ENCODE measurements around the gene ZNF746. TPM values are rescaled to one million over a fixed set of nuclear protein-coding genes. Genes with fewer than 3 reads are reported as not detected.

Gene ZNF746
- total RNA-seq, 2 donors from 2014 or later = 14.8 to 36.9 TPM

DNA sequence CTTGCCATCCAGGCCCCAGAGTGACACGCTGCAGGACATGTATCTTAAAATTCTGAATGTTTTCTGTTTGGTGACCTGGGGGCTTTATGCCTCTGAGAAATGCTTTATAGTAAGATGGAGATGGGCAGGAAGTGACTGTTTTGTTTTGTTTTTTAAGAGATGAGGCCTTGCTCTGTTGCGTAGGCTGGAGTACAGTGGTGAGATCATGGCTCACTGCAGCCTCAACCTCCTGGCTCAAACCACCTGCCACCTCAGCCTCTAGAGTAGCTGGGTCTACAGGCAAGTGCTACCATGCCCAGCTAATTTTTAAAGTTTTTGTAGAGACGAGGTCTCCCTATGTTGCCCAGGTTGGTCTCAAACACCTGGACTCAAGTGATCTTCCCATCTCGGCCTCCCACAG, 57.4 kb downstream of the ZNF746 start:
- no peak for DNase-seq
- intact Hi-C loops (cut with DNase I) = no loop called here
- TF ChIP-seq CTCF (IDR thresholded peaks at IDR 0.05) (no peak), POLR2A (IDR thresholded peaks at IDR 0.05) (no peak)
- H3K36me3 ChIP-seq (replicated peaks in 1 of 2; ENCODE audit: insufficient read depth in 1 of 2, low read depth in 2 of 2) = peaks cover 0 to 6% of the 10 kb centered on the region in 2 donors
- no peak for ATAC-seq
- no peaks in the 10 kb centered on the region for H3K9me3 ChIP-seq
- H3K4me3 ChIP-seq = no peak overlapping the region
- WGBS, 2 donors = 75 to 89% methylated on average over 4 of the region's 4 CpGs
- H3K4me1 ChIP-seq = no peaks in the 10 kb centered on the region
- H3K27ac ChIP-seq = no peak overlapping the region
- no peaks in the 10 kb centered on the region for H3K27me3 ChIP-seq

DNA sequence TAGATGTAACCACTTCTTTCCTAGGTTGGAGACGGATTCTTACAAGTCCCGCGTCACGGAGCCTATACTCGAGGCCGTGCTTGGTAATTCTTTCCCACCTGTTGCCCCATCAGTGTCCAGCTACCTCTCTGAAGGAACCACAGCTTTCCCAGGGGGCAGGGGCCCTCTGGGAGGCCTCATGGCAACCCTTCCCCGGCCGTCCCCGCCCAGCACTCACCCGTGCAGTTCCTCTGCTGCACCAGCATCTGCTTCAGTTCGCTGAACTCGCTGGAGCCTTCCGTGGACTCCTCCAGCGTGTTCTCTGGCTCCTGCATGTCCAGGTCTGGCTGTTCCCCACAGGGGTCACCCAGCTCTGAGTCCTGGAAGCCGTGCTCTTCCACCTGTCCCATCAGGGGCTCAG, 61.3 kb downstream of the ZNF746 start:
- 95 to 98% methylated on average over 14 to 15 of the region's 15 CpGs for WGBS, 2 donors
- TF ChIP-seq POLR2A (IDR thresholded peaks at IDR 0.05) (no peak), CTCF (IDR thresholded peaks at IDR 0.05) (no peak)
- no peak for ATAC-seq

GRCh38 chr7:149433124-149433523, 64.5 kb downstream of the ZNF746 start:
- Histone ChIP-seq H3K27ac (no peak overlapping the region), H3K4me3 (no peak overlapping the region), H3K9me3 (no peaks in the 10 kb centered on the region), H3K4me1 (no peaks in the 10 kb centered on the region), H3K36me3 (replicated peaks in 1 of 2; ENCODE audit: insufficient read depth in 1 of 2, low read depth in 2 of 2) (peaks cover 4 to 16% of the 10 kb centered on the region in 2 donors), H3K27me3 (no peaks in the 10 kb centered on the region)
- WGBS, 2 donors = 84 to 97% methylated on average over 8 of the region's 8 CpGs
- no peak for DNase-seq
- TF ChIP-seq CTCF (IDR thresholded peaks at IDR 0.05) = no peak
- no peak for TF ChIP-seq POLR2A (IDR thresholded peaks at IDR 0.05)
- no peak for ATAC-seq
- intact Hi-C loops (cut with DNase I) = no loop called here

More for the DNA sequence above, 61.3 kb downstream of the ZNF746 start:
- Histone ChIP-seq H3K36me3 (replicated peaks in 1 of 2; ENCODE audit: insufficient read depth in 1 of 2, low read depth in 2 of 2) (peaks cover 4 to 12% of the 10 kb centered on the region in 2 donors), H3K27ac (no peak overlapping the region), H3K4me1 (no peaks in the 10 kb centered on the region), H3K27me3 (no peaks in the 10 kb centered on the region), H3K9me3 (no peaks in the 10 kb centered on the region), H3K4me3 (no peak overlapping the region)
- intact Hi-C loops (cut with DNase I) = no loop called here
- no peak for DNase-seq

DNA sequence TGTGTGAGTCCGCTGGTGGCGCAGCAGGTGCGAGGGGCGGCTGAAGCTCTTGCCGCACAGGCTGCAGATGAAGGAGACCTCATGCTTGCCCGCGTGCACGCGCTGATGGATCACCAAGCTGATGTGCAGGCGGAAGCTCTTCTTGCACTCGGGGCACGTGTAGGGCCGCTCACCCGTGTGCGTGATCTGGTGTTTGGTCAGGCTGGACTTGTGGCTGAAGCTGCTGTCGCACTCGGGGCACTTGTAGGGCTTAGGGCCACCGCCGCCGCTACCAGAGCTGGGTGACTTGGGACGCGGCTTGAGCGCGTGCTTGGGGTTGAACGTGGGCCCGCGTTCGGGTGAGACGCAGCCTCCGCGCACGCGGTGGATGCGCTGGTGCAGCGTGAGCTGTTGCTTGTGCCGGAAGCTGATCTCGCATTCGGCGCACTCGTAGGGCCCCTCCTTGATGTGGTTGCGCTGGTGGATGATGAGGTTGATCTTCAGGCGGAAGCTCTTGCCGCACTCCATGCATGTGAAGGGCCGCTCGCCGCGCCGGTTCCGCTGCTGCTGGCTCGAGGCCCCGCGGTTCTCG, 65.4 kb downstream of the ZNF746 start:
- WGBS, 2 donors = 72 to 93% methylated on average over 3 to 44 of the region's 53 CpGs
- DNase-seq = no peak
- H3K27ac ChIP-seq = no peak overlapping the region
- no peak for TF ChIP-seq CTCF (IDR thresholded peaks at IDR 0.05)
- TF ChIP-seq POLR2A (IDR thresholded peaks at IDR 0.05) = no peak
- peaks cover 4 to 16% of the 10 kb centered on the region in 2 donors for H3K36me3 ChIP-seq (replicated peaks in 1 of 2; ENCODE audit: insufficient read depth in 1 of 2, low read depth in 2 of 2)
- no peaks in the 10 kb centered on the region for H3K27me3 ChIP-seq
- ATAC-seq = no peak
- no peak overlapping the region for H3K4me3 ChIP-seq
- H3K9me3 ChIP-seq = no peaks in the 10 kb centered on the region
- no peaks in the 10 kb centered on the region for H3K4me1 ChIP-seq
- intact Hi-C loops (cut with DNase I) = no loop called here

GRCh38 chr7:149431486-149432120, 66.0 kb downstream of the ZNF746 start:
- Histone ChIP-seq H3K27me3 (no peaks in the 10 kb centered on the region), H3K36me3 (replicated peaks in 1 of 2; ENCODE audit: insufficient read depth in 1 of 2, low read depth in 2 of 2) (peaks cover 4 to 16% of the 10 kb centered on the region in 2 donors), H3K4me3 (no peak overlapping the region), H3K4me1 (no peaks in the 10 kb centered on the region), H3K27ac (no peak overlapping the region), H3K9me3 (no peaks in the 10 kb centered on the region)
- WGBS, 2 donors = 95 to 96% methylated on average over 49 to 57 of the region's 66 CpGs
- intact Hi-C loops (cut with DNase I) = no loop called here
- no peak for TF ChIP-seq POLR2A (IDR thresholded peaks at IDR 0.05)
- TF ChIP-seq CTCF (IDR thresholded peaks at IDR 0.05) = no peak
- no peak for DNase-seq
- ATAC-seq = no peak
